K562 (cell line): ENCODE results near the gene STK24. TPM values are rescaled to one million over a fixed set of nuclear protein-coding genes. Genes with fewer than 3 reads are reported as not detected.
A peak's percentile ranks its signal among the peaks of the same experiment; 100 is the strongest.

Experiments used
- ATAC-seq: fragments of 200-7000 bp; cut with Tn5 transposase; 3 replicates; pipeline ENCODE4 v1.9.1; 2020; ENCODE audit warnings: moderate library complexity
- BruUV-seq: library from RNA; stranded (reverse); fragments of 400-500 nt; replicated peaks from 2 replicates; lab custom pipeline; 2021; lab: Mats Ljungman, UMichigan
- CTCF ChIA-PET: fragments of 300-600 bp; formaldehyde crosslinking; extraction: SDS; loops from one replicate; lab custom pipeline; 2021; ENCODE audit warnings: low intra/inter-chr PET ratio; lab: Yijun Ruan, JAX
- POLR2A ChIA-PET: fragments of 300-600, 350-650 bp; sonication (Branson Sonifier 250); formaldehyde crosslinking; extraction: SDS; loops from one replicate; lab custom pipeline; 2021; ENCODE audit warnings: antibody characterized with exemption, inconsistent platforms; lab: Yijun Ruan, JAX
- DNase-seq, 4 experiments: peaks; one replicate each; pipeline versions ENCODE4 v3.0.0 to v3.0.0-alpha.2; 2011 to 2018; ENCODE audit warnings: low spot score in 3 of 4, mixed read lengths in 3 of 4; ENCODE audit errors: extremely low read depth in 1 of 4
- FAIRE-seq: peaks from 2 replicates; lab custom pipeline; 2011; peaks lifted over from hg19 to GRCh38; lab: Jason Lieb, UNC
- H2AFZ ChIP-seq: 2 replicates; pipeline ENCODE4 v1.6.0; 2011; ENCODE audit warnings: low read depth, low read length, control low read depth, inconsistent platforms
- H3K27ac ChIP-seq: fragments of 200-600 bp; 3 replicates; pipeline ENCODE4 v1.8.0; 2011; ENCODE audit warnings: low read depth, mild to moderate bottlenecking, control low read depth, inconsistent platforms, low read length, moderate library complexity, mixed read lengths; ENCODE audit errors: extremely low read depth
- H3K27me3 ChIP-seq, 2 experiments: fragments of 300-600 bp in 1 of 2; 2 replicates in 1 of 2; 3 replicates in 1 of 2; pipeline versions ENCODE4 v1.6.0 to v1.8.0; 2011; ENCODE audit warnings: inconsistent platforms in 2 of 2, low read length in 2 of 2, mild to moderate bottlenecking in 1 of 2, mixed read lengths in 1 of 2, moderate library complexity in 1 of 2; ENCODE audit not compliant: control insufficient read depth in 2 of 2, insufficient read depth in 2 of 2
- H3K36me3 ChIP-seq: fragments of 300-600 bp; 3 replicates; pipeline ENCODE4 v1.8.0; 2011; ENCODE audit warnings: mild to moderate bottlenecking, low read length, inconsistent platforms; ENCODE audit not compliant: control insufficient read depth, insufficient read depth
- H3K4me1 ChIP-seq, 2 experiments: fragments of 200-600 bp in 1 of 2; replicated peaks in 1 of 2; 2 replicates in 1 of 2; 3 replicates in 1 of 2; pipeline versions ENCODE4 v1.5.1 to v1.8.0; 2011; ENCODE audit warnings: inconsistent platforms in 2 of 2, low read length in 2 of 2, mild to moderate bottlenecking in 1 of 2, mixed read lengths in 1 of 2, moderate library complexity in 1 of 2; ENCODE audit not compliant: control insufficient read depth in 2 of 2, insufficient read depth in 2 of 2
- H3K4me2 ChIP-seq: 2 replicates; pipeline ENCODE4 v1.6.1; 2011; ENCODE audit warnings: low read length, control low read depth, inconsistent platforms, mixed read lengths; ENCODE audit not compliant: insufficient read depth
- H3K4me3 ChIP-seq: fragments of 200-600 bp; sonication (generic), shearing (Covaris generic); 2 replicates; pipeline ENCODE4 v1.5.1; 2016; ENCODE audit warnings: control low read depth, inconsistent platforms
- H3K79me2 ChIP-seq: fragments of 200-600 bp; 3 replicates; pipeline ENCODE4 v1.8.0; 2011; ENCODE audit warnings: low read length, inconsistent platforms; ENCODE audit not compliant: control insufficient read depth, insufficient read depth
- H3K9ac ChIP-seq, 2 experiments: 2 replicates each; pipeline versions ENCODE4 v1.6.0 to v1.6.1; 2011; ENCODE audit warnings: low read depth in 2 of 2, low read length in 2 of 2, control low read depth in 1 of 2, inconsistent platforms in 1 of 2, mild to moderate bottlenecking in 1 of 2, mixed read lengths in 1 of 2; ENCODE audit not compliant: insufficient read depth in 1 of 2
- H3K9me1 ChIP-seq: one replicate; pipeline ENCODE4 v1.6.0; 2011; ENCODE audit warnings: inconsistent platforms, mild to moderate bottlenecking, low read length, moderate library complexity; ENCODE audit not compliant: control insufficient read depth, insufficient read depth
- H3K9me3 ChIP-seq: replicated peaks from 2 replicates; pipeline ENCODE4 v1.5.1; 2011; ENCODE audit warnings: low read depth, low read length, inconsistent platforms; ENCODE audit not compliant: control insufficient read depth, insufficient read depth
- H4K20me1 ChIP-seq: replicated peaks from 2 replicates; pipeline ENCODE4 v1.6.1; 2011; ENCODE audit warnings: low read length, inconsistent platforms, mixed read lengths; ENCODE audit not compliant: control insufficient read depth, insufficient read depth
- CXXC5 ChIP-seq: fragments of 250-450 bp; sonication (Bioruptor Pico); IDR thresholded peaks from 2 replicates; pipeline ENCODE4 v1.8.0; 2022; ENCODE audit warnings: inconsistent platforms, mild to moderate bottlenecking, moderate library complexity
- DMBX1 ChIP-seq: fragments of 250-450 bp; sonication (Bioruptor Pico); IDR thresholded peaks from 2 replicates; pipeline ENCODE4 v1.8.0; 2022; ENCODE audit warnings: inconsistent platforms, mild to moderate bottlenecking, moderate library complexity, borderline replicate concordance
- ESRRA ChIP-seq: fragments of 450-650 bp; IDR thresholded peaks from 2 replicates; pipeline ENCODE4 v1.6.1; 2014; ENCODE audit warnings: low read depth, mild to moderate bottlenecking, moderate library complexity, borderline replicate concordance
- GABPB1 ChIP-seq: sonication (generic); formaldehyde crosslinking; IDR thresholded peaks from 2 replicates; pipeline ENCODE4 v1.8.0; 2022; ENCODE audit warnings: mild to moderate bottlenecking, missing genetic modification reagents
- NCOA6 ChIP-seq: fragments of 450-650 bp; IDR thresholded peaks from 2 replicates; pipeline ENCODE4 v1.6.1; 2017; ENCODE audit warnings: mild to moderate bottlenecking
- RBFOX2 ChIP-seq: fragments of 200-400 bp; formaldehyde crosslinking; IDR thresholded peaks from 2 replicates; pipeline ENCODE4 v1.6.1; 2017; ENCODE audit warnings: low read depth, mild to moderate bottlenecking, low read length, moderate library complexity
- TSHZ1 ChIP-seq: fragments of 250-450 bp; sonication (Bioruptor Pico); IDR thresholded peaks from 2 replicates; pipeline ENCODE4 v1.4.0; 2020; ENCODE audit warnings: mild to moderate bottlenecking, moderate library complexity
- ZNF644 ChIP-seq: fragments of 200-800 bp; sonication (Bioruptor generic); IDR thresholded peaks from 2 replicates; pipeline ENCODE4 v1.6.1; 2016; ENCODE audit warnings: low read depth, missing genetic modification characterization, missing compliant biosample characterization
- WGBS: fragments of 100-300 bp; shearing (Covaris generic); methylation state at CpG from one replicate; pipeline ENCODE4 v1.1.6; 2016; ENCODE audit warnings: low coverage, mixed read lengths; ENCODE audit not compliant: insufficient coverage; ENCODE audit errors: missing lambda C conversion rate; 5-methylcytosine and 5-hydroxymethylcytosine counted together
- in situ Hi-C: fragments of 300-500 bp; cut with MboI; formaldehyde crosslinking; loops from 4 replicates; pipeline ENCODE4 v1.15.0; 2018; ENCODE audit warnings: inconsistent platforms, mixed read lengths
- intact Hi-C: fragments of 100-400 bp; cut with micrococcal nuclease; formaldehyde crosslinking; loops from 2 replicates; pipeline ENCODE4 v1.14.2; 2022
- polyA plus RNA-seq, 8 experiments: library from polyadenylated mRNA; depleted of rRNA in 4 of 8; stranded (reverse) in 5 of 8; unstranded in 3 of 8; fragments of >200 nt; fragmentation: Nextera tagmentation in 2 of 8; fragmentation: Illumina TruSeq in 1 of 8; extraction: Ambion mirVana in 2 of 8; extraction: Trizol in 1 of 8; gene quantifications; 2 replicates each; pipeline versions ENCODE4 v1.2.1 to v1.2.3, GENCODE V29; 2011 to 2014; ENCODE audit warnings: inconsistent platforms in 1 of 8, missing spikeins in 1 of 8
- total RNA-seq, 7 experiments: library from RNA; depleted of rRNA in 6 of 7; stranded (reverse); fragments of >200 nt in 6 of 7; fragmentation: Illumina TruSeq in 2 of 7; extraction: Trizol in 2 of 7; gene quantifications; 2 replicates each; pipeline versions ENCODE4 v1.2.1 to v1.2.3, GENCODE V29; 2011 to 2021; ENCODE audit warnings: low replicate concordance in 1 of 7
- TF ChIP-seq, protein P1 (sequence below): fragments of 450-650 bp; IDR thresholded peaks from 2 replicates; pipeline ENCODE4 v1.6.1; 2016; ENCODE audit warnings: low read depth, mild to moderate bottlenecking, moderate library complexity
- TF ChIP-seq, protein P2 (sequence below): fragments of 250-450 bp; sonication (Bioruptor Pico); IDR thresholded peaks from 2 replicates; pipeline ENCODE4 v1.5.1; 2021; ENCODE audit warnings: mild to moderate bottlenecking

The STK24 gene
- total and polyA plus RNA-seq, 9 of the 15 experiments (the other 6 are each of a cell fraction or from before 2014, with no cell fraction given), result 3.8 to 78.4 (median 28.2) TPM

DNA sequence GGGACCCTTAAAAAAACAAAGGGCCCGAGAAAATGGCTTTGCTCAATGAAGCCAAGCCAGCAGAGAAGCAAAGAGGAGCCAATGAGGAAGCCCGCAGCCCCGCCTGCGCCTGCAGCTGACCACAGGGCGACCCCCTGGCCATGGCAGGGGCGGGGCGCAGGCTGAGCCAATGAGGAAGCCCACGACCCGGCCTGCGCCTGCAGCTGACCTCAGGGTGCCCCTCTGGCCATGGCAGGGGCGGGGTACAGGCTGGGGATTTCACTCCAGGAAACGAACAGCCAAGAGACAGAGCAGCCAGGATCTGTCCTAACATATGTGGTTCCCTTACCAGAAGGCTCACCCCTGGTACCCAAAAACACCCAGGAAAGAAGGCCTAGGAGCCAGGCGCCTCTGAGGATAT lies 101.4 kb downstream of the STK24 start:
- in situ Hi-C loops, result no loop called here
- Histone ChIP-seq H3K27me3 (no peaks in the 10 kb centered on the region), H3K4me2 (no peak overlapping the region), H3K4me3 (no peak overlapping the region), H2AFZ (no peak overlapping the region), H3K9me3 (no peaks in the 10 kb centered on the region), H3K9ac (no peak overlapping the region)
- ChIA-PET CTCF (no interaction called here), POLR2A (no interaction called here)
- FAIRE-seq, result no peak
- TF ChIP-seq, protein P1, sequence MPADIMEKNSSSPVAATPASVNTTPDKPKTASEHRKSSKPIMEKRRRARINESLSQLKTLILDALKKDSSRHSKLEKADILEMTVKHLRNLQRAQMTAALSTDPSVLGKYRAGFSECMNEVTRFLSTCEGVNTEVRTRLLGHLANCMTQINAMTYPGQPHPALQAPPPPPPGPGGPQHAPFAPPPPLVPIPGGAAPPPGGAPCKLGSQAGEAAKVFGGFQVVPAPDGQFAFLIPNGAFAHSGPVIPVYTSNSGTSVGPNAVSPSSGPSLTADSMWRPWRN, result no peak
- TF ChIP-seq, protein P2, sequence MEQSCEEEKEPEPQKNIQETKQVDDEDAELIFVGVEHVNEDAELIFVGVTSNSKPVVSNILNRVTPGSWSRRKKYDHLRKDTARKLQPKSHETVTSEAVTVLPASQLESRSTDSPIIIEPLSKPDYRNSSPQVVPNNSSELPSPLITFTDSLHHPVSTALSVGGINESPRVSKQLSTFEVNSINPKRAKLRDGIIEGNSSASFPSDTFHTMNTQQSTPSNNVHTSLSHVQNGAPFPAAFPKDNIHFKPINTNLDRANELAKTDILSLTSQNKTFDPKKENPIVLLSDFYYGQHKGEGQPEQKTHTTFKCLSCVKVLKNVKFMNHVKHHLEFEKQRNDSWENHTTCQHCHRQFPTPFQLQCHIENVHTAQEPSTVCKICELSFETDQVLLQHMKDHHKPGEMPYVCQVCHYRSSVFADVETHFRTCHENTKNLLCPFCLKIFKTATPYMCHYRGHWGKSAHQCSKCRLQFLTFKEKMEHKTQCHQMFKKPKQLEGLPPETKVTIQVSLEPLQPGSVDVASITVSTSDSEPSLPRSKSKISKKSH (CRISPR knock-in tag), result no peak
- TF ChIP-seq, all 486 proteins: peak for 0
- ATAC-seq, result no peak
- peaks cover 42% of the 10 kb centered on the region for H3K79me2 ChIP-seq
- intact Hi-C loops, result loop anchor here (5.0 kb wide), 1 partner anchor 97 kb away; no protein-coding TSS in a partner anchor
- BruUV-seq, result no TSS peak
- peaks cover 28 to 34% of the 10 kb centered on the region in 2 experiments for H3K4me1 ChIP-seq
- H3K9me1 ChIP-seq, result no peaks in the 10 kb centered on the region
- H3K27ac ChIP-seq, result 0 out of 3 replicates have a peak overlapping the region, but pooled peaks have one; percentile 19
- peaks cover 38% of the 10 kb centered on the region for H3K36me3 ChIP-seq
- peak; percentile 26 to 38 (median 30) for DNase-seq
- WGBS, result 76% methylated on average over 3 of the region's 13 CpGs
- H4K20me1 ChIP-seq, result peaks cover 11% of the 10 kb centered on the region

DNA sequence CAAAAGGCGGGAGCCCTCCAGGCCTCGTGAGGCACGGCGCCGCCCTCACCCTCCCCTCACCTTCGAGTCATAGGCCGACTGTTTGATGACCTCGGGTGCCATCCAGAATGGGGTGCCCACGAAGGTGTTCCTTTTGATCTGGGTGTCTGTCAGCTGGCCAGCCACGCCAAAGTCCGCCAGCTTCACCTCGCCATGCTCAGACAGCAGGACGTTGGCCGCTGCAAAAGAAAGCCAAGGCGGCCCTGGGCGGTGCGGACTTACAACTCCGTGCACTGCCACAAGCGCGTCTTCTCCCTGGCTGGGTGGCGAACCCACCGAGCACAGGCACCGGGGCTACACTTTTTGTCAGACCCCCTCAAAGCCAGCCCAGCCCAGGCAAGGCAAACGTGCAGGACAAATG lies 102.1 kb downstream of the STK24 start:
- in situ Hi-C loops (no loop called here), intact Hi-C loops (loop anchor here (5.0 kb wide), 1 partner anchor 98 kb away; no protein-coding TSS in a partner anchor)
- Histone ChIP-seq H3K27me3 (no peaks in the 10 kb centered on the region), H2AFZ (no peak overlapping the region), H4K20me1 (peaks cover 11% of the 10 kb centered on the region), H3K4me1 (peaks cover 28 to 33% of the 10 kb centered on the region in 2 experiments), H3K9me1 (no peaks in the 10 kb centered on the region), H3K9me3 (no peaks in the 10 kb centered on the region), H3K4me3 (no peak overlapping the region), H3K9ac (no peak overlapping the region), H3K4me2 (no peak overlapping the region), H3K79me2 (peaks cover 38% of the 10 kb centered on the region), H3K27ac (no peak overlapping the region), H3K36me3 (peaks cover 41% of the 10 kb centered on the region)
- DNase-seq (no peak), FAIRE-seq (no peak), ATAC-seq (no peak)
- WGBS, result 94% methylated on average over 10 of the region's 24 CpGs
- POLR2A ChIA-PET, result no interaction called here
- BruUV-seq, result no TSS peak
- CTCF ChIA-PET, result no interaction called here
- no peak for TF ChIP-seq DMBX1 (CRISPR knock-in tag)
- TF ChIP-seq GABPB1 (CRISPR knock-in tag), result no peak
- no peak for TF ChIP-seq CXXC5 (CRISPR knock-in tag)
- TF ChIP-seq TSHZ1 (CRISPR knock-in tag), result no peak
- no peak for TF ChIP-seq ESRRA
- no peak for TF ChIP-seq ZNF644
- TF ChIP-seq RBFOX2, result no peak
- no peak for TF ChIP-seq NCOA6
